WTC11 (cell line): ENCODE data around the gene IRF3.

Experiments
- CBFB ChIP-seq: sonication (generic); formaldehyde crosslinking; IDR thresholded peaks from 2 replicates; pipeline ENCODE4 v1.8.1; 2022; ENCODE audit warnings: mild to moderate bottlenecking, low read depth, missing genetic modification reagents
- CREB1 ChIP-seq: sonication (generic); formaldehyde crosslinking; IDR thresholded peaks from 2 replicates; pipeline ENCODE4 v1.8.0; 2023; ENCODE audit warnings: mild to moderate bottlenecking, missing genetic modification reagents
- CTCF ChIP-seq: fragments of 200-600 bp; IDR thresholded peaks from 2 replicates; pipeline ENCODE4 v1.8.0; 2022; ENCODE audit warnings: antibody characterized with exemption
- MYBL2 ChIP-seq: sonication (generic); formaldehyde crosslinking; IDR thresholded peaks from 2 replicates; pipeline ENCODE4 v1.8.1; 2023; ENCODE audit warnings: mild to moderate bottlenecking, moderate library complexity, missing genetic modification reagents
- NFE2L1 ChIP-seq: sonication (generic); formaldehyde crosslinking; IDR thresholded peaks from 2 replicates; pipeline ENCODE4 v1.8.1; 2023; ENCODE audit warnings: missing genetic modification reagents
- TP53 ChIP-seq: sonication (generic); formaldehyde crosslinking; IDR thresholded peaks from 2 replicates; pipeline ENCODE4 v1.8.1; 2023; ENCODE audit warnings: mild to moderate bottlenecking, missing genetic modification reagents
- USF1 ChIP-seq: sonication (generic); formaldehyde crosslinking; IDR thresholded peaks from 2 replicates; pipeline ENCODE4 v1.8.0; 2022; ENCODE audit warnings: mild to moderate bottlenecking, missing genetic modification reagents
- USF2 ChIP-seq: sonication (generic); formaldehyde crosslinking; IDR thresholded peaks from 2 replicates; pipeline ENCODE4 v1.8.1; 2023; ENCODE audit warnings: mild to moderate bottlenecking, missing genetic modification reagents, moderate library complexity
- ZNF121 ChIP-seq: sonication (generic); formaldehyde crosslinking; IDR thresholded peaks from 2 replicates; pipeline ENCODE4 v1.8.0; 2023; ENCODE audit warnings: missing genetic modification reagents
- ZNF317 ChIP-seq: sonication (generic); formaldehyde crosslinking; IDR thresholded peaks from 2 replicates; pipeline ENCODE4 v1.8.1; 2023; ENCODE audit warnings: low read depth, mild to moderate bottlenecking, moderate library complexity, missing genetic modification reagents, borderline replicate concordance
- ZNF423 ChIP-seq: fragments of 250-450 bp; sonication (Bioruptor Pico); IDR thresholded peaks from 2 replicates; pipeline ENCODE4 v2.1.2; 2022; ENCODE audit warnings: mild to moderate bottlenecking, moderate library complexity
- TF ChIP-seq, protein P1 (sequence below): sonication (generic); formaldehyde crosslinking; IDR thresholded peaks from 2 replicates; pipeline ENCODE4 v1.8.0; 2023; ENCODE audit warnings: missing genetic modification reagents
- TF ChIP-seq, protein P2 (sequence below): sonication (generic); formaldehyde crosslinking; conservative IDR thresholded peaks from 2 replicates; pipeline ENCODE4 v1.8.1; 2022; ENCODE audit warnings: mild to moderate bottlenecking, missing genetic modification reagents
- TF ChIP-seq, protein P3 (sequence below): fragments of 250-450 bp; sonication (Bioruptor Pico); IDR thresholded peaks from 2 replicates; pipeline ENCODE4 v1.9.0; 2021; ENCODE audit warnings: mild to moderate bottlenecking

DNA sequence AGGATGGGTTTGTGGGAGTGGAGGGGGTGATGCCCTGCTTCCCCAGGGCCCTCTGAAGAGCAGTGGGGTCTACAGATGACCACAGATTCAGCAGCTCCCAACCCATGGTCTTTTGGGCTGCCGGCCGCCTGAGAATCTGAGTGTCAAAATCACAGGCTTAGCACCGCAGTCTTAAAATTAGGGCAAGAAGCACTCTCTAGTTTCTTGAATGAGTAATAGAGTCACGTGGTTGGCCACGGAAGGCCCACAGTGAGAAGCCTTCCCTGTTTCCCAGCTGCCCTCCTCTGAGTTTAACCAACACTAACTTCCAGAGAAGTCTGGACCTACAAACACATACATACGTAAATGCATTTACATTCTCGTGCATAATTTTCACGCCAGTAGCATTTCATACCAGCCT is 16.6 kb upstream of the IRF3 start:
- no peak for TF ChIP-seq CTCF
- no peak for TF ChIP-seq USF1 (CRISPR knock-in tag)
- TF ChIP-seq CREB1: no peak
- TF ChIP-seq CBFB (CRISPR knock-in tag): no peak
- TF ChIP-seq, protein P1, sequence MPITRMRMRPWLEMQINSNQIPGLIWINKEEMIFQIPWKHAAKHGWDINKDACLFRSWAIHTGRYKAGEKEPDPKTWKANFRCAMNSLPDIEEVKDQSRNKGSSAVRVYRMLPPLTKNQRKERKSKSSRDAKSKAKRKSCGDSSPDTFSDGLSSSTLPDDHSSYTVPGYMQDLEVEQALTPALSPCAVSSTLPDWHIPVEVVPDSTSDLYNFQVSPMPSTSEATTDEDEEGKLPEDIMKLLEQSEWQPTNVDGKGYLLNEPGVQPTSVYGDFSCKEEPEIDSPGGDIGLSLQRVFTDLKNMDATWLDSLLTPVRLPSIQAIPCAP: no peak
- no peak for TF ChIP-seq USF2 (CRISPR knock-in tag)
- TF ChIP-seq NFE2L1 (CRISPR knock-in tag): no peak
- no peak for TF ChIP-seq ZNF317
- no peak for TF ChIP-seq MYBL2 (CRISPR knock-in tag)
- no peak for TF ChIP-seq ZNF121 (CRISPR knock-in tag)
- TF ChIP-seq TP53 (CRISPR knock-in tag): no peak
- TF ChIP-seq, protein P2, sequence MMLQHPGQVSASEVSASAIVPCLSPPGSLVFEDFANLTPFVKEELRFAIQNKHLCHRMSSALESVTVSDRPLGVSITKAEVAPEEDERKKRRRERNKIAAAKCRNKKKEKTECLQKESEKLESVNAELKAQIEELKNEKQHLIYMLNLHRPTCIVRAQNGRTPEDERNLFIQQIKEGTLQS: no peak
- TF ChIP-seq, protein P3, sequence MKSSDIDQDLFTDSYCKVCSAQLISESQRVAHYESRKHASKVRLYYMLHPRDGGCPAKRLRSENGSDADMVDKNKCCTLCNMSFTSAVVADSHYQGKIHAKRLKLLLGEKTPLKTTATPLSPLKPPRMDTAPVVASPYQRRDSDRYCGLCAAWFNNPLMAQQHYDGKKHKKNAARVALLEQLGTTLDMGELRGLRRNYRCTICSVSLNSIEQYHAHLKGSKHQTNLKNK (CRISPR knock-in tag): no peak
- TF ChIP-seq ZNF423 (CRISPR knock-in tag): no peak
